B cell (primary cell): Measurements from ENCODE around the gene B3GALNT1. TPM values are rescaled to one million over a fixed set of nuclear protein-coding genes. Genes with fewer than 3 reads are reported as not detected.

ENCODE experiments used
- polyA plus RNA-seq: library from polyadenylated mRNA; depleted of rRNA; stranded (reverse); fragments of >200 nt; gene quantifications from 2 replicates; pipeline ENCODE4 v1.2.3, GENCODE V29; 2012
- total RNA-seq, 2 donors: library from RNA; stranded (reverse); fragments of 120-200 nt in 1 of 2; gene quantifications; 1 replicate in 1 of 2; 2 replicates in 1 of 2; pipeline versions ENCODE4 v1.2.3 to v1.2.4, GENCODE V29; 2013 to 2022

The B3GALNT1 gene
- total and polyA plus RNA-seq, 2 donors (not counting 1 experiment from before 2014, with no cell fraction given) = 0.28 to 6.4 TPM

Other genes starting within 250 kb of the B3GALNT1 start
- gene NMD3, start 116.0 kb upstream of the B3GALNT1 start, total RNA-seq = 36.1 and 38.0 TPM in 2 replicates
- 14.5 and 25.4 TPM in 2 replicates for gene NMD3, start 116.0 kb upstream of the B3GALNT1 start, polyA plus RNA-seq